HG03103 (cell line): ENCODE measurements around the gene CHMP4A.
A peak's percentile ranks its signal among the peaks of the same experiment; 100 is the strongest.
"Not testable (repeated sequence)": the region's sequence is repeated elsewhere in the genome, so short reads cannot be mapped to it uniquely, and the experiment has no call there.

Source experiments
- ATAC-seq: cut with Tn5 transposase; IDR thresholded peaks from one replicate; pipeline ENCODE4 v1.9.1; 2021; ENCODE audit warnings: low read depth; ENCODE audit not compliant: unreplicated experiment

The CHMP4A gene

DNA sequence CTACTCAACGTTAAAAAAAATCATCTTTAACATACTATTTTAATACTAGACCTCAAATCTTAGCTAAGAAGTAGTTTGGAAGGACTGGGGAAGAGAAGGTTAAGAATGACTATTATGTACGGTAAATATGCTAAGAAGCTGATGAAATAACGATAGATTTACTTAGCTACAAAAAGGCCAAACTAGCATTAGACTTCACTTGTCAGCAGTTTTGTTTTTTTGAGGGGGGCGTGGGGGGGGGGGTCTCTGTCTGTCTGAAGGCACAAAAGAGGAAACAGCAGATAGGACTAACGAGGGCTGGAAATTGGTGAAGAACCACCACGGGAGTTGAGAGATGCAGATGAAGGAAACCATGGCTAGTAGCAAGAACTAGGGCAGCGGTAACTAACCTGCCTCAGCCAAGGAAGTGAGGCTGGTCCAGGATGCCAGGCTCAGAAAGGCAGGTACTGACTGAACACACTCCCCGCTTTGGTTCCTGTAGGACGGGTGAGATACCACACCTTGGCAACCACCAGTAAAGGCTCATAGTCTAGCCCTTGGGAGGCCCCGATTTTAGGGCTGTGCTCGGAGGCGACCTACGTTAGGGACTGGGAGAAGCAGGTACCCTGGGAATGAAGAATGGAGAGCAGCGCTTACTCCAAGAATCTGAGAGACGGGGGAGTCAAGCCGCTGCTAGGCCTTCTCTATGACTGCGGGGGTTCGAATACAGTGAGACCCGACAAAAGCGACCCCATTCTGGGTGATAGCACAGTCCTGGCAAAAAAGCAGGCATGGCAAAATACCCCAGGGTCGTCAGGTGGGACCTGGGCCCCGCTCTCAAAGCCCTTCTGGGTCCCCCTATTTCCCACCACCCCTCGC is 18.2 kb upstream of the CHMP4A start:
- ATAC-seq, result peak; percentile 4

GRCh38 chr14:24228902-24229301 is 15.6 kb upstream of the CHMP4A start:
- ATAC-seq, result no peak

DNA sequence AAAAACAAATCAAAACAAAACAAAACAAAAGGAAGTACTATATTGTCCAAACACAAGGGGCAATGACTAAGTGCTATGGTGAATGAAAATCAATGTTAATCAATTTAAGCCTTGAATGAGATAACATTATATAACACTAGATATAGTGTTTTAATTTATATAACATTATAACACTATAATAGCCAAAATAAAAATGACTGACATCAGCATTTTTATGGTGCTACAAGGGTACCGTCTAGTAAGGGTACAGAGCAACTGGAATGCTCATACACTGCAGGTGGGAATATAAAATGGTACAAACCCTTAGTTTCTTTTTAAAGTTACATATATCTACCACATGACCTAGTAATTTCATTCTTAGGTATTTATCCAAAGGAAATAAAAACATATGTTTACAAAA is 13.2 kb upstream of the CHMP4A start:
- ATAC-seq, result no peak

- ATAC-seq, result no peak
Measured at GRCh38 chr14:24224618-24225071, 11.4 kb upstream of the CHMP4A start.

GRCh38 chr14:24222987-24223386 is 9.7 kb upstream of the CHMP4A start:
- not testable (repeated sequence) for ATAC-seq

DNA sequence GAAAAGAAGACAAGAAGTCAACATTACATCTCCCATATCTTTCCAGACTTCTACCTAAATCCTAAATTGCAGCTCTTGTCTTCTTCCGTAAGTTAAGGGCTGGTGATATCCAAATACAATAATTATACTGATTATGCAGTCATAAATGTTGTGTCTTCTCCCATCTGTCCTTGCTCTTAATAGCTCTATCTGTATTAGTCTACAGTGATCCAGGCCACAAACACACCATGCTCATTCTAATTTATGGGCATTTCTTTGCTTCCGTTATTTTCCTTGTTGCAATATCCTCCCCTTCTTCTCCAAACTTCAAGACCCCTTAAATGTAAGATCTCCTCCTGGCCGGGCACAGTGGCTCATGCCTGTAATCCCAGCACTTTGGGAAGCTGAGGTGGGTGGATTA is 6.2 kb upstream of the CHMP4A start:
- ATAC-seq, result no peak

DNA sequence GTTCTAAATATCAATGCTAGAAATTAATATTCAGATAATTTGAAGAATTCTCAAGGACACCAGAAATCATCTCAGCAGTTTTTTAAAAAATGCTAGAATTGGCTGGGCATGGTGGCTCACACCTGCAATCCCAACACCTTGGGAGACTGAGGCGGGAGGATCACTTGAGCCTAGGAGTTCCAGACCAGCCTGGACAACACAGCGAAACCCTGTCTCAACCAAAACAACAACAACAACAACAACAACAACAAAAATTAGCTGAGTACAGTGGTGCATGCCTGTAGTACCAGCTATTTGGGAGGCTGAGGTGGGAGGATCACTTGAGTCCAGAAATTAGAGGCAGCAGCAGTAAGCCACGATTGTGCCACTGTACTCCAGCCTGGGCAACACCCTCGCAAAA is 5.8 kb upstream of the CHMP4A start:
- ATAC-seq, result no peak

GRCh38 chr14:24216876-24217275 is 3.6 kb upstream of the CHMP4A start:
- not testable (repeated sequence) for ATAC-seq

DNA sequence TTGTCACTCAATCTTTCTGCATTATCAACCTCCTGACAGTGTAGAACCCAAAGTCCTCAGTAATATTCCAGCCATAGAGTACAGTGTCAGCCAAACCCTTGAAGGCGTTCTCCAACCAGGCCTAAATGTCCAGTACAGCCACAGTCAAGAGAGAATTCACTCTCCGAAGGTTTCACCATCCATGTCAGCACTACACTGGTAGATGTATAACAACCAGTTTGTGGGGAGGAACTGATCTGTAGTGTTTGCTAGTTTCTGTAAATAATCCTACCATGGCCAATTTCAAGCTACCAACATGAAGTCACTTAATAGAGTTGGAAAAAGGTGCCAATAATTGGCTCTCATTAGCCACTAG is 3.0 kb upstream of the CHMP4A start:
- ATAC-seq, result no peak

GRCh38 chr14:24215495-24216344 is 2.4 kb upstream of the CHMP4A start, which contains the start of gene MDP1:
MDP1 (minus strand) TSS chr14:24216066; CDS start chr14:24215955, 111 bp downstream.
- ATAC-seq, result peak; percentile 54

DNA sequence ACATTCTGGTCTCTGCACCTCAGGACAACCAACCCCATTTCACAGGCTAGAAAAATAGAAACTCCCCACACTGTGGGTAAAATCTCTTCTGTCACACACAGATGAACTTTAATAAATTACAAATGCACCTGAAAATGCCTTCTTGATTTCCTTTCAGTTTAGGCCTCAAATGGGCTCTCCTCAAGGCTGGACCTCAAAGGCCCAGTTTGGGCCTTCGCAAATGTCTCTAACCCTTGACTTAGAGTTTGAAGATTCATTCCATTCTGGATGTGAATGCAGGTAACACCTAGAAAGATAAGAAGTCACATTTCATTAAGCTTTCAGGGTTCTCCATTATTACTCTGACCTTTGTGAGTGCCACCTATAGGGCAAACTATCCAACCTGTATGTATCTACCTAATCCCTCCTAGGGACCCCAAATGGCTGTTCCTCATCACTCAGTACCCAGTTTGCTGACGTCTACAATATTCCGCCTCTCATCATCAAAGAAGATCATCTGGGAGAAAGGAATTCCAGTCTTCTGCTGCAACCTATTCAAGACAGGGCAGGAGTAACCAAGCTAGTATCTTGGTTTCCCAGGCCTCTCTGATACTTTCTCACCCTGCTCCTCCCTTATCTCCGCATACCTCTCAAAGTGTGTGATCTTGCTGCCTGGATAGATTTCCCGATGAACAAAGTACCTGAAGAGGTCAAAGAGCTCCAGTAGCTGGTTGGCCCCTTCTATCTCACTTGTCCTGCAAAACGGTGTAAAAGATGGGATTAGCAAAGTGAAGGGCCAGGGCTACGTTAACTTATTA is 776 bp upstream of the CHMP4A start:
- ATAC-seq, result no peak

GRCh38 chr14:24211311-24211710 is 2.0 kb downstream of the CHMP4A start:
- ATAC-seq, result no peak

- ATAC-seq, result no peak
Measured at GRCh38 chr14:24207625-24208024, 5.7 kb downstream of the CHMP4A start.

DNA sequence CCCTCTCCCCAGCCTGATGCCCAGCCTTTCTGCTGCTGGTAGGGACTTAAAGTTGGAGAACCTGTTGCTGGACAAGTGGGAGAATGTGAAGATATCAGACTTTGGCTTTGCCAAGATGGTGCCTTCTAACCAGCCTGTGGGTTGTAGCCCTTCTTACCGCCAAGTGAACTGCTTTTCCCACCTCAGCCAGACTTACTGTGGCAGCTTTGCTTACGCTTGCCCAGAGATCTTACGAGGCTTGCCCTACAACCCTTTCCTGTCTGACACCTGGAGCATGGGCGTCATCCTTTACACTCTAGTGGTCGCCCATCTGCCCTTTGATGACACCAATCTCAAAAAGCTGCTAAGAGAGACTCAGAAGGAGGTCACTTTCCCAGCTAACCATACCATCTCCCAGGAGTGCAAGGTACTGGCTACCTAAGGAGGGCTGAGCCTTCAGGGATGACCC is 6.2 kb downstream of the CHMP4A start:
- ATAC-seq, result no peak

DNA sequence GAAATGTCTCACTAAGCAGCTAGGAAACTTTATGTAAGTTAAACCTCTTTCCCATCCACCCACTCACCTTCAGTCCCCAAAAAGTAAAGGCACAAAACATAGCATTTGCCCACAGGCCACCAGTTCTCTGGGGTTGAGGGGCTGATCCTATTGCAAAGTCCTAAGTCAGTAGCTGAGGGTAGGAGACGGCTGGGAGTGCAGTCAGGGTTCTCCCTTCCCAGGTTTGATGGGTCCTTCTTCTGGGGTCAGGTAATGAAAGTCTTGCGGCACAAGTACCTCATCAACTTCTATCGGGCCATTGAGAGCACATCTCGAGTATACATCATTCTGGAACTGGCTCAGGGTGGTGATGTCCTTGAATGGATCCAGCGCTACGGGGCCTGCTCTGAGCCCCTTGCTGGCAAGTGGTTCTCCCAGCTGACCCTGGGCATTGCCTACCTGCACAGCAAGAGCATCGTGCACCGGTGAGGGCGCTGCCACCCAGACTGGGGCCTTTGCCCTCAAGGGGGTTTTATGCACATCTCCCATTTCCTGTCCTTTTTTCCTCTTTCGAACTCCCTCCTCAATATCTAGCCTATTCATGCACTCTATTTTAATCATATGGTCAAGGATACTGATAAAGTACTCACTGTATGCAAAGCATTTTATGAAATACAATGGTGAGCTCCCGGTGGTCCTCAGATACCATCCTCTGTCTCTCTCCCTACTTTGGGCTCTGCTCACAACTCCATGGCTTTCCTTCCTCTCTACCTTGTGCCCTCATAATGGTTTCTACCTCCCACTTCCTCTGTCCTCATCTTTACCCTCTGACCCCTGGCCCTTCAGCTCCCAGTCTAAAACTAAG is 6.8 kb downstream of the CHMP4A start:
- ATAC-seq, result no peak

DNA sequence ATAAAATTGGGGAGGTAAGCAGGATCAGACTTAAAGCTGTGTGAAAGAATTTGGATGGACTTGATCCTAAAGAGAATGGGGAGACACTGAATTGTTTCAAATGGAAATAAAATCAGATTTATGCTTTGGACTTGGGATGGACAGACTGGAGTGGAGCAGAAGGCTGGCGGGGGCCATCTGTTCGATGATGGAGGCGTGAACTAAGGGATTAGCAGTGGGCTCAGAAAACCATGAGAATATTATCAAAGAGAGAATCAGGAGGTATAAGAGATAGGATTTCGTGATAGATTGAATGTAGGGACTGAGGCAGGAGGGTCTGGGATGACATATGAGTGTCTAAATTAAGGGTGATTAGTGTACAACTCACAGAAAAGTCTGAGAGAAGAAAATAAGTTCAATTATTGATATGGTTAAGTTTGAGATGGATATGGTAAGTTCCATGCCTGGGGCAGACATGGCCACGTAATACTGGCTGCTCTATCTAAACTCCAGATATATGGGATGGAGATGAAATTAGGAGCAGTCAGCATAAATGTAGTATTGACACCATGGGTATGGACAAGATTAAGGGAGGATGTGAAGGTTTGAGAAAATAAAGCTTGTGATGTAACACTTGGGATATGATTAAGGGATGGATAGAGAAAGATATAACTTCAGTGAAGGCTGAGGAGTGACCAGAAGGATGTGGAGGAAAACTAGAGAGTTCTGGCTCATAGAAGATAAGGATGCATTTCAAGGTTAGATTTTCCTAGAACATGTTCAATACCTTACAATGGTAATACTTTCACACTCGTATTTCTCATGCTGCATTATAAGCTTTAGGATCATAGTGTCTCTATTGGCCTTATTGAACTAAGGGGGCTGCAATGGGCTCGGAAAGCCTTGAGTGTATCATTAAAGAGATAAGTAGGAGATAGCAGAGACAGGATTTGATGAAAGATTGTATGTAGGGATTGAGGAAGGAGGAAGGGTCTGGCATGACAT is 8.8 kb downstream of the CHMP4A start:
- no peak for ATAC-seq

DNA sequence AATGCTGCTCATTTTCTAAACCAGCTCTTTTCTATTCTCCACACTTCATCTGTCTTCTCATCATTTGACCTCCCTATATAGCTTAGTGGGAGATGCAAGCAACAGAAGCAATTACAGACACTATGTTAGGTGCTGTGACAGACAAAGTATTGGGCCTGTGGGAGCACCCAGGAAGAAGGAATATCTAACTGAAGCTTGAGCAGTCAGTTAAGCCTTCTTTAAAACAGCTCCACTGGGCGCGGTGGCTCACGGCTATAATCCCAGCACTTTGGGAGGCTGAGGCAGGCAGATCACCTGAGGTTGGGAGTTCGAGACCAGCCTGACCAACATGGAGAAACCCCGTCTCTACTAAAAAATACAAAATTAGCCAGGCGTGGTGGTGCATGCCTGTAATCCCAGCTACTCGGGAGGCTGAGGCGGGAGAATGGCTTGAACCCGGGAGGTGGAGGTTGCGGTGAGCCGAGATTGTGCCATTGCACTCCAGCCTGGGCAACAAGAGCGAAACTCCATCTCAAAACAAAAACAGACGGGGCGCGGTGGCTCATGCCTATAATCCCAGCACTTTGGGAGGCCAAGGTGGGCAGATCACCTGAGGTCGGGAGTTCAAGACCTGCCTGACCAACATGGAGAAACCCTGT is 9.9 kb downstream of the CHMP4A start:
- not testable (repeated sequence) for ATAC-seq

GRCh38 chr14:24202538-24202937 is 10.8 kb downstream of the CHMP4A start:
- ATAC-seq, result not testable (repeated sequence)
